GM12801 (cell line): ENCODE data around the gene C11orf65.

Experiments
- TF ChIP-seq, protein P1 (sequence below): IDR thresholded peaks from one replicate; pipeline ENCODE4 v1.5.1; 2011; ENCODE audit warnings: control low read depth; ENCODE audit not compliant: insufficient read length; ENCODE audit errors: extremely low read depth

Gene C11orf65

GRCh38 chr11:108500169-108500568 is 32.8 kb upstream of the C11orf65 start:
- TF ChIP-seq, protein P1, sequence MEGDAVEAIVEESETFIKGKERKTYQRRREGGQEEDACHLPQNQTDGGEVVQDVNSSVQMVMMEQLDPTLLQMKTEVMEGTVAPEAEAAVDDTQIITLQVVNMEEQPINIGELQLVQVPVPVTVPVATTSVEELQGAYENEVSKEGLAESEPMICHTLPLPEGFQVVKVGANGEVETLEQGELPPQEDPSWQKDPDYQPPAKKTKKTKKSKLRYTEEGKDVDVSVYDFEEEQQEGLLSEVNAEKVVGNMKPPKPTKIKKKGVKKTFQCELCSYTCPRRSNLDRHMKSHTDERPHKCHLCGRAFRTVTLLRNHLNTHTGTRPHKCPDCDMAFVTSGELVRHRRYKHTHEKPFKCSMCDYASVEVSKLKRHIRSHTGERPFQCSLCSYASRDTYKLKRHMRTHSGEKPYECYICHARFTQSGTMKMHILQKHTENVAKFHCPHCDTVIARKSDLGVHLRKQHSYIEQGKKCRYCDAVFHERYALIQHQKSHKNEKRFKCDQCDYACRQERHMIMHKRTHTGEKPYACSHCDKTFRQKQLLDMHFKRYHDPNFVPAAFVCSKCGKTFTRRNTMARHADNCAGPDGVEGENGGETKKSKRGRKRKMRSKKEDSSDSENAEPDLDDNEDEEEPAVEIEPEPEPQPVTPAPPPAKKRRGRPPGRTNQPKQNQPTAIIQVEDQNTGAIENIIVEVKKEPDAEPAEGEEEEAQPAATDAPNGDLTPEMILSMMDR, result no peak

DNA sequence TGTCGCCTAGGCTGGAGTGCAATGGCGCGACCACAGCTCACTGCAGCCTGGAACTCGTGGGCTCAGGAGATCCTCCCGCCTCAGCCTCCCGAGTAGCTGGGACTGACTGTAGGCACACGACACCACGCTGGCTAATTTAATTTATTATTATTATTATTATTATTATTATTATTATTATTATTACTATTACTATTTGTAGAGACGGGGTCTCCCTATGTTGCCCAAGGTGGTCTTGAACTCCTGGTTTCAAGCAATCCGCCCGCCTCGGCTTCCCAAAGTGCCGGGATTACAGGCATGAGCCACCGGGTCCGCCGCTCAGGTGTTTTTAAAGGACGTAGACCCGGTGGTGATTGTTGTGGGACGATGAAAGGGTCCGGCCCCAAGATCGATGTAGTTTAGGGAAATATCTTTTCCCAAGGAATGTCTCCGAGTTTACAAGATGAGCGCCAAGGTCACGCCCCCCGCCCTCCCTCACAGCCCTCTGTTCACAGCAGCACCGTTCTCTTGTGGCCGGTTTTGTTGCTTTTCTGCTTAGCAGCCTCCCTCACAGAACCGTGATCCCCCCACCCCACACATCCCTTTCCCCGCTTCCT is 31.6 kb upstream of the C11orf65 start:
- TF ChIP-seq, protein P1, result no peak

GRCh38 chr11:108498046-108498815 is 30.9 kb upstream of the C11orf65 start, which contains the start of gene POGLUT3:
Gene POGLUT3 (minus strand): TSS chr11:108498384. CDS start chr11:108498366, 18 bp downstream.
- TF ChIP-seq, protein P1, result no peak

- TF ChIP-seq, protein P1, result no peak
Observed at GRCh38 chr11:108497317-108498045, 30.2 kb upstream of the C11orf65 start.

GRCh38 chr11:108496643-108497256 is 29.4 kb upstream of the C11orf65 start:
- TF ChIP-seq, protein P1, result no peak

GRCh38 chr11:108495326-108495725 is 28.0 kb upstream of the C11orf65 start:
- TF ChIP-seq, protein P1, result no peak

DNA sequence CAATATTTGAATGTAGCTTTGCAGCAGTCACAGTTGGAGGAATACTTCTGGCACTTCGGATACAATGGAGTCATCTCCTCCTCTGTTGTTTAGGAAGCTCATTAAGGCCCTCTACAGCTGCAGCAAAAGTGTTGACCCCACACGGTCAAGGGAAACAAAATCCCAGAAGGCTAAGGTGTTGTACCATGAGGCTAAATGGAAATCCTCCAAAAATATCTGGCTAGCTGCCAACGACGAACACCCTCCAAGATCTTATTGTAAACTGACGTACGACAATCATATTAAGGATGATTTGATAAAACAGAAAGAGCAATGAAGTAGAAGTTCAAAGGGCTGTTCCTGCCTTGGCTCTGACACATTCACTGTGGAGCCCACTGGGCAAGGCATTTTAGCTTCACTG is 26.9 kb upstream of the C11orf65 start:
- TF ChIP-seq, protein P1, result no peak
